Esophagus muscularis mucosa (tissue), 4 donors: ENCODE data around the gene TMEM269. TPM values are rescaled to one million over a fixed set of nuclear protein-coding genes. Genes with fewer than 3 reads are reported as not detected.

ENCODE experiments used
- DNase-seq: peaks from one replicate; pipeline ENCODE4 v3.0.0-alpha.2; 2017; ENCODE audit errors: extremely low spot score
- H3K27ac ChIP-seq, 4 donors: fragments of 200-600 bp; sonication (generic); replicated peaks in 1 of 4; 1 replicate in 3 of 4; 2 replicates in 1 of 4; pipeline ENCODE4 v1.5.1; 2016 to 2019; ENCODE audit warnings: mild to moderate bottlenecking in 1 of 4
- H3K27me3 ChIP-seq, 4 donors: fragments of 200-600 bp; sonication (generic); one replicate each; pipeline versions ENCODE4 v1.5.1 to v1.6.0; 2016 to 2019
- H3K36me3 ChIP-seq, 4 donors: fragments of 200-600 bp; sonication (generic); one replicate each; pipeline ENCODE4 v1.5.1; 2016 to 2019
- H3K4me1 ChIP-seq, 4 donors: fragments of 200-600 bp; sonication (generic); one replicate each; pipeline ENCODE4 v1.5.1; 2016 to 2019
- H3K4me3 ChIP-seq, 4 donors: fragments of 200-600 bp; sonication (generic); 1 replicate in 2 of 4; 2 replicates in 2 of 4; pipeline ENCODE4 v1.5.1; 2016 to 2019; ENCODE audit warnings: mild to moderate bottlenecking in 4 of 4, moderate library complexity in 1 of 4
- H3K9me3 ChIP-seq, 4 donors: fragments of 200-600 bp; sonication (generic); 1 replicate in 3 of 4; 2 replicates in 1 of 4; pipeline ENCODE4 v1.5.1; 2016 to 2019
- EP300 ChIP-seq: sonication (generic); formaldehyde crosslinking; IDR thresholded peaks from one replicate; pipeline ENCODE4 v1.6.1; 2017; ENCODE audit warnings: antibody characterized with exemption
- POLR2A ChIP-seq: fragments of 450-650 bp; IDR thresholded peaks from one replicate; pipeline ENCODE4 v1.6.1; 2017; ENCODE audit warnings: antibody characterized with exemption, moderate library complexity, mild to moderate bottlenecking, low read depth
- POLR2AphosphoS5 ChIP-seq, 2 donors: sonication (generic); formaldehyde crosslinking; IDR thresholded peaks; one replicate each; pipeline ENCODE4 v1.6.1; 2017; ENCODE audit warnings: antibody characterized with exemption in 2 of 2
- WGBS: methylation state at CpG from one replicate; pipeline ENCODE4 v1.1.5; 2018; 5-methylcytosine and 5-hydroxymethylcytosine counted together
- intact Hi-C: fragments of 100-400 bp; cut with DNase I; formaldehyde crosslinking; loops from one replicate; pipeline ENCODE4 v1.15.1; 2023
- total RNA-seq, 4 donors: library from RNA; depleted of rRNA; stranded (reverse); fragments of >200 nt; gene quantifications; one replicate each; pipeline versions ENCODE4 v1.1.0 to v1.2.1, GENCODE V29; 2016
- TF ChIP-seq, protein P1 (sequence below), 3 experiments: fragments of 200-600 bp in 2 of 3; fragments of 450-650 bp in 1 of 3; sonication (generic) in 2 of 3; IDR thresholded peaks; one replicate each; pipeline ENCODE4 v1.5.1; 2017 to 2019; ENCODE audit warnings: antibody characterized with exemption in 3 of 3, mild to moderate bottlenecking in 2 of 3, moderate library complexity in 1 of 3

Gene TMEM269
- total RNA-seq, 4 donors from 2014 or later = 0.06 TPM; not detected in 3

DNA sequence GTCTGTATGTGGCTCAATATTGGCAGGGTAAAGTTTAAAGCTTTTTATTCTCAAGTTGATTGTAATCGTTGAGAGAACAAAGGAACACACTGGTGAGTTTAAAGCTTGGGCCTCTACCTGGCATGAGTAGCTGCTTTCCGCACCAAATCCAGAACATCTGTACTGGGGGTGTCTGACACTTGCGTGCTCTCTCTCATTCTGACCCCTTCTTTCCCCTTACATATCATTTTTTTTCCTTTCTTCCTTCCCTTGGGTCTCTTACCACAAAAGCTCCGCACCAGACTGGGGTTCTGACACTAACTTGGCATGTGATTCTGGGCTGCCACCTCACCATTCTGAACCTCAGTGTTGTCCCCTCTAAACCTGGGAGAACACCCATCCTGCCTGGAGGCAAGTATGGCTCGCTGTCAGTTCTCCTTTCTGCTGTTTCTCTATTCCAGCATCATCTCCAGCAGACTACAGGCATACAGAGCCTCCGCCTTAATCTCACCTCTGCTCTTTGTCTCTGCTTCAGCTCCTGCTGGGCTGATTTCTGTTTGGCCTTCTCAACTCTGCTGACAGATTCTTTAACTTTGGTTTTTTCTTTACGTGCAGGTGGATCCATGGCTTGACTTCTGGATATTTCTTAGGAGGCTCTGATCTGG, 31.3 kb downstream of the TMEM269 start:
- H3K9me3 ChIP-seq = no peaks in the 10 kb centered on the region
- intact Hi-C loops = loop anchor here (2.0 to 5.0 kb wide), 2 partner anchors 31 to 49 kb away; partner anchors contain the start of genes C1orf50, P3H1 and ZNF691
- H3K27ac ChIP-seq = peak overlapping the region; percentile 95 to 98 (median 97)
- H3K4me3 ChIP-seq = peak overlapping the region; percentile 69 to 88 (median 77)
- peaks cover 14 to 32% (median 28%) of the 10 kb centered on the region in 4 donors for H3K4me1 ChIP-seq
- H3K36me3 ChIP-seq = peaks cover 0 to 12% (median 3%) of the 10 kb centered on the region in 4 donors
- no peak for DNase-seq
- TF ChIP-seq POLR2AphosphoS5 (IDR thresholded peaks at IDR 0.05) (no peak), EP300 (no peak), POLR2A (no peak)
- TF ChIP-seq, protein P1, sequence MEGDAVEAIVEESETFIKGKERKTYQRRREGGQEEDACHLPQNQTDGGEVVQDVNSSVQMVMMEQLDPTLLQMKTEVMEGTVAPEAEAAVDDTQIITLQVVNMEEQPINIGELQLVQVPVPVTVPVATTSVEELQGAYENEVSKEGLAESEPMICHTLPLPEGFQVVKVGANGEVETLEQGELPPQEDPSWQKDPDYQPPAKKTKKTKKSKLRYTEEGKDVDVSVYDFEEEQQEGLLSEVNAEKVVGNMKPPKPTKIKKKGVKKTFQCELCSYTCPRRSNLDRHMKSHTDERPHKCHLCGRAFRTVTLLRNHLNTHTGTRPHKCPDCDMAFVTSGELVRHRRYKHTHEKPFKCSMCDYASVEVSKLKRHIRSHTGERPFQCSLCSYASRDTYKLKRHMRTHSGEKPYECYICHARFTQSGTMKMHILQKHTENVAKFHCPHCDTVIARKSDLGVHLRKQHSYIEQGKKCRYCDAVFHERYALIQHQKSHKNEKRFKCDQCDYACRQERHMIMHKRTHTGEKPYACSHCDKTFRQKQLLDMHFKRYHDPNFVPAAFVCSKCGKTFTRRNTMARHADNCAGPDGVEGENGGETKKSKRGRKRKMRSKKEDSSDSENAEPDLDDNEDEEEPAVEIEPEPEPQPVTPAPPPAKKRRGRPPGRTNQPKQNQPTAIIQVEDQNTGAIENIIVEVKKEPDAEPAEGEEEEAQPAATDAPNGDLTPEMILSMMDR (IDR thresholded peaks at IDR 0.05) = no peak
- no peaks in the 10 kb centered on the region for H3K27me3 ChIP-seq
- WGBS = 25% methylated on average over 7 of the region's 7 CpGs

DNA sequence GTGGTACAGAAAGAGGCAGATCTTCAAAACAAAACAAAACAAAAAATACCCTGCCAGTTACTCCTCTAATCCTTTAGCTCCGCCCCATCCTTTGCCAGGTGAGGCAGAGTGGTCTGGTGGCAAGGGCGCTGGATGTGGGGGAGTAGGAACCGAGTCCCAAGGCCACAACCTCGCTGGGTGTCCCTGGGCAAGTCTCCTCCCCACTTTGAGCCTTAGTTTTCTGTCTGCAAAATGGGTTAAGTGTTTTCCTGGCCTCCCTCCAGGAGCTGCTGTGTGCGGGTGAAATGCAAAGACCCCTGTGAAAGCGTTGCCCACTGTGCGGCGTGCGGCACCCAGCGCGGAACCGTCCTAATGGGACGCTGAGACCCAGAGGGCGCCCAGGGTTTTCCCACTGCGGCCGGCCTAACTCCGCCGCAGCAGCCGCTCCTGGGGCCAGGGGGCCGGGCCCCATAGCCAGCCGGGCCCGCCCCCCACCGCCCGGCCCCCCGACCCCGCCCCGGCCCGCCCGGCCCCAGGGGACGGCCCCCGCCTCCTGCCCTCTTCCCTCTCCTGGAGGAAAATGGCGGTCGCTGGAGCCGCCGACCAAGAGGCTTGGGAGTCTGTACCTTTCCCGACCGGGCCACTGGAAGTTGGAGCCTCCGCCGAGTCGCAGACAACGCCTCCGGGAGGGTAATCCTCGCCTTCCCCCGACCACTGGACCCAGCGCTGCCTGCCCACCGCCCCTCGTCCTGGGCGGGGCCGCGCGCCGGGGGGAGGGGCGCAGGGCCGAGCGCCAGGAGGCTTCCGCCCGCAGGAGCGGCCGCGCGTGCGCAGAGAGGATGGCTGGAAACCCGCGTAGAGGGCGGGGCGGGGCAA, 32.0 kb downstream of the TMEM269 start, which contains the start of the genes ERMAP and SVBP:
TSS of gene ERMAP (plus strand) at position 538 of the 855 bp plus-strand sequence. CDS start 13,327 bp downstream, outside the sequence.
TSS of gene SVBP (minus strand) at position 813 of the 855 bp plus-strand sequence. CDS start 853 bp downstream, outside the sequence.
- 3% methylated on average over 18 of the region's 66 CpGs for WGBS
- peak; percentile 97 for DNase-seq
- no peaks in the 10 kb centered on the region for H3K27me3 ChIP-seq
- peak within 1 kb of the TSS; percentile 69 to 88 (median 77) for H3K4me3 ChIP-seq
- H3K27ac ChIP-seq = peak within 1 kb of the TSS; percentile 95 to 98 (median 97)
- intact Hi-C loops = loop anchor here (2.0 to 5.0 kb wide), 2 partner anchors 30 to 50 kb away; partner anchors contain the start of genes C1orf50, P3H1 and ZNF691
- H3K4me1 ChIP-seq = peaks cover 14 to 32% (median 28%) of the 10 kb centered on the region in 4 donors
- peaks cover 0 to 8% (median 3%) of the 10 kb centered on the region in 4 donors for H3K36me3 ChIP-seq
- no peaks in the 10 kb centered on the region for H3K9me3 ChIP-seq
- TF ChIP-seq POLR2AphosphoS5 (IDR thresholded peaks at IDR 0.05) = peak; percentile 52 to 78
- no peak for TF ChIP-seq POLR2A

DNA sequence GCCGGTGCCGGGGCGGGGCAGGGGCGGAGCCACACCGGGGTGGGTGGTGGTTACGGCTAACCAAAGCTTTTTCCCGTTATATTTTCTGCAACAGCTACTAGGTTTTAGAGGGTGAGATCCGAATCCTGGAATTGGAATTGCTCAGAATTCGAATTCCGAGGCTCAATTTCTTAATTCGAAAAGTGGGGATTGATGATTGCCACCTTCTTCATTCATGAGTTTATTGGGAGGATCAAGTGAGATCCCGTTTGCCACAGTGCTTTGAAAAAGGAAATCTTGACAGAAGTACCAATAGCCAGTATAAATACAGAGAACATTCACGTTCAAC, 32.6 kb downstream of the TMEM269 start:
- WGBS = 0% methylated on average over 8 of the region's 13 CpGs
- no peaks in the 10 kb centered on the region for H3K9me3 ChIP-seq
- peaks cover 14 to 38% (median 33%) of the 10 kb centered on the region in 4 donors for H3K4me1 ChIP-seq
- TF ChIP-seq, protein P1 (IDR thresholded peaks at IDR 0.05) = no peak
- no peak for TF ChIP-seq POLR2AphosphoS5 (IDR thresholded peaks at IDR 0.05)
- TF ChIP-seq POLR2A = no peak
- no peak for TF ChIP-seq EP300
- intact Hi-C loops = loop anchor here (2.0 to 5.0 kb wide), 2 partner anchors 29 to 50 kb away; partner anchors contain the start of genes C1orf50, P3H1 and ZNF691
- peak overlapping the region; percentile 95 to 98 (median 97) for H3K27ac ChIP-seq
- H3K4me3 ChIP-seq = peak overlapping the region; percentile 69 to 88 (median 77)
- DNase-seq = no peak
- no peaks in the 10 kb centered on the region for H3K27me3 ChIP-seq
- H3K36me3 ChIP-seq = peaks cover 0 to 8% (median 3%) of the 10 kb centered on the region in 4 donors

DNA sequence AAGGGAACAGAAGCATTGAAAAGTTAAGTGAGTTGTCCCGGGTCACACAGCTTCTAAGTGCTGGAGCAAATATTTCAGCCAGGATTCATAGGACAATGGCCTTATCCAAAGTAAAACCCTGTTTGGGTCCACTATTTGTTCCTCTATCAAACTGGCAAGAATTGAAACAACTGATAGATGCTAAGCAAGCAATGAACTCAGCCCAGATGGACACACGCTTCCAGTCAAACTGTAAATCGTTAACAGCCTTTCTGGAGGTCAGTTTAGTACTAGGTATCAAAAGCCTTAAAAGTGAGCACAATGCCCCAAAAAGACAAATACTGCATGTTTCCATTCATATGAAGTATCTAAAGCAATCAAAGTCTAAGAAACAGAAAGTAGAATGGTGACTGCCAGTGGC, 33.2 kb downstream of the TMEM269 start:
- 90% methylated on average over 3 of the region's 3 CpGs for WGBS

More for the DNA sequence above, 33.2 kb downstream of the TMEM269 start:
- TF ChIP-seq, protein P1 (IDR thresholded peaks at IDR 0.05) = no peak
- TF ChIP-seq POLR2AphosphoS5 (IDR thresholded peaks at IDR 0.05) = no peak
- no peak for DNase-seq
- no peaks in the 10 kb centered on the region for H3K9me3 ChIP-seq
- H3K4me1 ChIP-seq = peaks cover 14 to 44% (median 38%) of the 10 kb centered on the region in 4 donors
- peak overlapping the region; percentile 69 to 88 (median 77) for H3K4me3 ChIP-seq
- H3K27ac ChIP-seq = peak overlapping the region in 2 of 4 donors; percentile 97 to 98
- H3K36me3 ChIP-seq = peaks cover 0 to 8% (median 3%) of the 10 kb centered on the region in 4 donors
- intact Hi-C loops = loop anchor here (2.0 to 5.0 kb wide), 2 partner anchors 29 to 51 kb away; partner anchors contain the start of genes C1orf50, P3H1 and ZNF691
- H3K27me3 ChIP-seq = no peaks in the 10 kb centered on the region
